ENCODE measurements around the gene LRP5. TPM values are rescaled to one million over a fixed set of nuclear protein-coding genes. Genes with fewer than 3 reads are reported as not detected.
A peak's percentile ranks its signal among the peaks of the same experiment; 100 is the strongest.

The LRP5 gene
- total RNA-seq, 1 experiment from 2014 or later, result 48.8 TPM

DNA sequence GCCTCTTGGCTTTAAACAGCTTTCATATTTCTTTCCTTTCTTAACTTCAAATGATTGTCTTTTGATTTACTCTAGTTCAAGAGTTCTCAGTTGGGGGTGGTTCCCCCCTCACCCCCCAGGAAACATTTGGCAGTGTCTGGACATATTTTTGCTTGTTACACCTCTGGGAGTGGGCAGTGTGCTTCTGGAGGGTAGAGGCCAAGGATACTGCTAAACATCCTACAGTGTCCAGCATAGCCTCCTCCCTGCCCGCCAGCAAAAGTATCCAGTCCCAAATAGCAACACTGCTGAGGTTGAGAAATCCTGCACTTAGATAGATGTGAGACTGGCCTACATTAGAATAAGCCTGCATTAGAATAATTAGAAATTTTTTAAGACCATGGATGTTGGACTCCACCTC lies 151.3 kb downstream of the LRP5 start:
- ATAC-seq (no peak), DNase-seq (ENCODE audit: low spot score) (no peak)
- ChIA-PET POLR2A (interaction anchor here (0.6 kb wide), 1 partner anchor 32 kb away, joined by 4 read pairs; no protein-coding TSS in a partner anchor), CTCF (no interaction called here)
- Mint-ChIP-seq H3K36me3 (peaks cover 5% of the 10 kb centered on the region; the same call in 1 of the 2 replicates), H3K4me1 (peaks cover 53% of the 10 kb centered on the region), H3K4me3 (peak overlapping the region; percentile 39; the same call in 1 of the 2 replicates), H3K27me3 (ENCODE audit: low read depth) (no peaks in the 10 kb centered on the region), H3K27ac (peak overlapping the region; percentile 45), H3K9me3 (no peaks in the 10 kb centered on the region)
- no peak for TF ChIP-seq HMGA2 (CRISPR knock-in tag; IDR thresholded peaks at IDR 0.05)
- no peak for TF ChIP-seq FOXK1 (CRISPR knock-in tag; IDR thresholded peaks at IDR 0.05)
- TF ChIP-seq, protein P1, sequence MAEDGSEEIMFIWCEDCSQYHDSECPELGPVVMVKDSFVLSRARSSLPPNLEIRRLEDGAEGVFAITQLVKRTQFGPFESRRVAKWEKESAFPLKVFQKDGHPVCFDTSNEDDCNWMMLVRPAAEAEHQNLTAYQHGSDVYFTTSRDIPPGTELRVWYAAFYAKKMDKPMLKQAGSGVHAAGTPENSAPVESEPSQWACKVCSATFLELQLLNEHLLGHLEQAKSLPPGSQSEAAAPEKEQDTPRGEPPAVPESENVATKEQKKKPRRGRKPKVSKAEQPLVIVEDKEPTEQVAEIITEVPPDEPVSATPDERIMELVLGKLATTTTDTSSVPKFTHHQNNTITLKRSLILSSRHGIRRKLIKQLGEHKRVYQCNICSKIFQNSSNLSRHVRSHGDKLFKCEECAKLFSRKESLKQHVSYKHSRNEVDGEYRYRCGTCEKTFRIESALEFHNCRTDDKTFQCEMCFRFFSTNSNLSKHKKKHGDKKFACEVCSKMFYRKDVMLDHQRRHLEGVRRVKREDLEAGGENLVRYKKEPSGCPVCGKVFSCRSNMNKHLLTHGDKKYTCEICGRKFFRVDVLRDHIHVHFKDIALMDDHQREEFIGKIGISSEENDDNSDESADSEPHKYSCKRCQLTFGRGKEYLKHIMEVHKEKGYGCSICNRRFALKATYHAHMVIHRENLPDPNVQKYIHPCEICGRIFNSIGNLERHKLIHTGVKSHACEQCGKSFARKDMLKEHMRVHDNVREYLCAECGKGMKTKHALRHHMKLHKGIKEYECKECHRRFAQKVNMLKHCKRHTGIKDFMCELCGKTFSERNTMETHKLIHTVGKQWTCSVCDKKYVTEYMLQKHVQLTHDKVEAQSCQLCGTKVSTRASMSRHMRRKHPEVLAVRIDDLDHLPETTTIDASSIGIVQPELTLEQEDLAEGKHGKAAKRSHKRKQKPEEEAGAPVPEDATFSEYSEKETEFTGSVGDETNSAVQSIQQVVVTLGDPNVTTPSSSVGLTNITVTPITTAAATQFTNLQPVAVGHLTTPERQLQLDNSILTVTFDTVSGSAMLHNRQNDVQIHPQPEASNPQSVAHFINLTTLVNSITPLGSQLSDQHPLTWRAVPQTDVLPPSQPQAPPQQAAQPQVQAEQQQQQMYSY (CRISPR knock-in tag; IDR thresholded peaks at IDR 0.05), result no peak
- no peak for TF ChIP-seq GRHL2 (CRISPR knock-in tag; IDR thresholded peaks at IDR 0.05; ENCODE audit: insufficient replicate concordance, severe bottlenecking)
- TF ChIP-seq, protein P2, sequence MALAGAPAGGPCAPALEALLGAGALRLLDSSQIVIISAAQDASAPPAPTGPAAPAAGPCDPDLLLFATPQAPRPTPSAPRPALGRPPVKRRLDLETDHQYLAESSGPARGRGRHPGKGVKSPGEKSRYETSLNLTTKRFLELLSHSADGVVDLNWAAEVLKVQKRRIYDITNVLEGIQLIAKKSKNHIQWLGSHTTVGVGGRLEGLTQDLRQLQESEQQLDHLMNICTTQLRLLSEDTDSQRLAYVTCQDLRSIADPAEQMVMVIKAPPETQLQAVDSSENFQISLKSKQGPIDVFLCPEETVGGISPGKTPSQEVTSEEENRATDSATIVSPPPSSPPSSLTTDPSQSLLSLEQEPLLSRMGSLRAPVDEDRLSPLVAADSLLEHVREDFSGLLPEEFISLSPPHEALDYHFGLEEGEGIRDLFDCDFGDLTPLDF (CRISPR knock-in tag; IDR thresholded peaks at IDR 0.05), result no peak
- no peak for TF ChIP-seq NR1H2 (CRISPR knock-in tag; IDR thresholded peaks at IDR 0.05)
- TF ChIP-seq SP1 (CRISPR knock-in tag; conservative IDR thresholded peaks at IDR 0.05), result no peak
- TF ChIP-seq ZNF423 (CRISPR knock-in tag; IDR thresholded peaks at IDR 0.05), result no peak
- no peak for TF ChIP-seq GTF2I (CRISPR knock-in tag; conservative IDR thresholded peaks at IDR 0.05)
- no peak for TF ChIP-seq RORB (CRISPR knock-in tag; IDR thresholded peaks at IDR 0.05)
- no peak for TF ChIP-seq NFATC4 (CRISPR knock-in tag; IDR thresholded peaks at IDR 0.05)
- TF ChIP-seq, protein P3, sequence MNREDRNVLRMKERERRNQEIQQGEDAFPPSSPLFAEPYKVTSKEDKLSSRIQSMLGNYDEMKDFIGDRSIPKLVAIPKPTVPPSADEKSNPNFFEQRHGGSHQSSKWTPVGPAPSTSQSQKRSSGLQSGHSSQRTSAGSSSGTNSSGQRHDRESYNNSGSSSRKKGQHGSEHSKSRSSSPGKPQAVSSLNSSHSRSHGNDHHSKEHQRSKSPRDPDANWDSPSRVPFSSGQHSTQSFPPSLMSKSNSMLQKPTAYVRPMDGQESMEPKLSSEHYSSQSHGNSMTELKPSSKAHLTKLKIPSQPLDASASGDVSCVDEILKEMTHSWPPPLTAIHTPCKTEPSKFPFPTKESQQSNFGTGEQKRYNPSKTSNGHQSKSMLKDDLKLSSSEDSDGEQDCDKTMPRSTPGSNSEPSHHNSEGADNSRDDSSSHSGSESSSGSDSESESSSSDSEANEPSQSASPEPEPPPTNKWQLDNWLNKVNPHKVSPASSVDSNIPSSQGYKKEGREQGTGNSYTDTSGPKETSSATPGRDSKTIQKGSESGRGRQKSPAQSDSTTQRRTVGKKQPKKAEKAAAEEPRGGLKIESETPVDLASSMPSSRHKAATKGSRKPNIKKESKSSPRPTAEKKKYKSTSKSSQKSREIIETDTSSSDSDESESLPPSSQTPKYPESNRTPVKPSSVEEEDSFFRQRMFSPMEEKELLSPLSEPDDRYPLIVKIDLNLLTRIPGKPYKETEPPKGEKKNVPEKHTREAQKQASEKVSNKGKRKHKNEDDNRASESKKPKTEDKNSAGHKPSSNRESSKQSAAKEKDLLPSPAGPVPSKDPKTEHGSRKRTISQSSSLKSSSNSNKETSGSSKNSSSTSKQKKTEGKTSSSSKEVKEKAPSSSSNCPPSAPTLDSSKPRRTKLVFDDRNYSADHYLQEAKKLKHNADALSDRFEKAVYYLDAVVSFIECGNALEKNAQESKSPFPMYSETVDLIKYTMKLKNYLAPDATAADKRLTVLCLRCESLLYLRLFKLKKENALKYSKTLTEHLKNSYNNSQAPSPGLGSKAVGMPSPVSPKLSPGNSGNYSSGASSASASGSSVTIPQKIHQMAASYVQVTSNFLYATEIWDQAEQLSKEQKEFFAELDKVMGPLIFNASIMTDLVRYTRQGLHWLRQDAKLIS (CRISPR knock-in tag; IDR thresholded peaks at IDR 0.05; ENCODE audit: borderline replicate concordance), result no peak
- no peak for TF ChIP-seq FOXJ3 (CRISPR knock-in tag; IDR thresholded peaks at IDR 0.05; ENCODE audit: borderline replicate concordance)
- TF ChIP-seq MYBL2 (CRISPR knock-in tag; IDR thresholded peaks at IDR 0.05), result no peak
- TF ChIP-seq ATF1 (CRISPR knock-in tag; IDR thresholded peaks at IDR 0.05), result no peak
- TF ChIP-seq TEAD1 (CRISPR knock-in tag; IDR thresholded peaks at IDR 0.05), result no peak
- TF ChIP-seq IRF2 (CRISPR knock-in tag; IDR thresholded peaks at IDR 0.05; ENCODE audit: borderline replicate concordance, low read depth), result no peak
- no peak for TF ChIP-seq RELA (CRISPR knock-in tag; IDR thresholded peaks at IDR 0.05; ENCODE audit: borderline replicate concordance)
- TF ChIP-seq, protein P4, sequence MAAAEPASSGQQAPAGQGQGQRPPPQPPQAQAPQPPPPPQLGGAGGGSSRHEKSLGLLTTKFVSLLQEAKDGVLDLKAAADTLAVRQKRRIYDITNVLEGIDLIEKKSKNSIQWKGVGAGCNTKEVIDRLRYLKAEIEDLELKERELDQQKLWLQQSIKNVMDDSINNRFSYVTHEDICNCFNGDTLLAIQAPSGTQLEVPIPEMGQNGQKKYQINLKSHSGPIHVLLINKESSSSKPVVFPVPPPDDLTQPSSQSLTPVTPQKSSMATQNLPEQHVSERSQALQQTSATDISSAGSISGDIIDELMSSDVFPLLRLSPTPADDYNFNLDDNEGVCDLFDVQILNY (CRISPR knock-in tag; IDR thresholded peaks at IDR 0.05), result no peak

Measured in WTC11 (cell line).